Liver (tissue), 9 donors: ENCODE measurements around the gene NUDT17. TPM values are rescaled to one million over a fixed set of nuclear protein-coding genes. Genes with fewer than 3 reads are reported as not detected.

Source experiments
- DNase-seq: peaks from one replicate; pipeline ENCODE4 v3.0.0-alpha.2; 2017; ENCODE audit warnings: low spot score
- H3K27ac ChIP-seq, 2 donors: one replicate each; pipeline ENCODE4 v1.7.0; 2013; ENCODE audit warnings: inconsistent platforms in 2 of 2, low read length in 2 of 2, control low read depth in 1 of 2, low read depth in 1 of 2, mild to moderate bottlenecking in 1 of 2
- H3K27me3 ChIP-seq, 4 donors: one replicate each; pipeline versions ENCODE4 v1.6.1 to v1.7.0; 2013; ENCODE audit warnings: low read length in 3 of 4, inconsistent platforms in 1 of 4, mild to moderate bottlenecking in 1 of 4, moderate library complexity in 1 of 4; ENCODE audit not compliant: control insufficient read depth in 4 of 4, insufficient read depth in 4 of 4
- H3K36me3 ChIP-seq, 4 donors: one replicate each; pipeline versions ENCODE4 v1.6.1 to v1.7.0; 2013; ENCODE audit warnings: low read length in 3 of 4, mild to moderate bottlenecking in 3 of 4, low read depth in 1 of 4, moderate library complexity in 1 of 4; ENCODE audit not compliant: control insufficient read depth in 4 of 4, insufficient read depth in 3 of 4
- H3K4me1 ChIP-seq, 4 donors: one replicate each; pipeline versions ENCODE4 v1.6.1 to v1.7.0; 2013; ENCODE audit warnings: low read length in 3 of 4, mild to moderate bottlenecking in 3 of 4, moderate library complexity in 1 of 4; ENCODE audit not compliant: control insufficient read depth in 4 of 4, insufficient read depth in 4 of 4
- H3K4me3 ChIP-seq, 3 donors: one replicate each; pipeline versions ENCODE4 v1.6.1 to v1.7.0; 2013; ENCODE audit warnings: low read length in 3 of 3, control low read depth in 1 of 3, low read depth in 1 of 3, mild to moderate bottlenecking in 1 of 3
- H3K9ac ChIP-seq, 2 donors: one replicate each; pipeline ENCODE4 v1.7.0; 2013; ENCODE audit warnings: low read length in 2 of 2, mild to moderate bottlenecking in 2 of 2, moderate library complexity in 2 of 2, control low read depth in 1 of 2, low read depth in 1 of 2
- H3K9me3 ChIP-seq, 4 donors: one replicate each; pipeline versions ENCODE4 v1.6.1 to v1.7.0; 2013; ENCODE audit warnings: low read length in 3 of 4; ENCODE audit not compliant: control insufficient read depth in 4 of 4
- ATF3 ChIP-seq: IDR thresholded peaks from 2 replicates; pipeline ENCODE4 v1.6.1; 2016; ENCODE audit warnings: antibody characterized with exemption
- CTCF ChIP-seq: fragments of 150-350 bp; IDR thresholded peaks from 2 replicates; pipeline ENCODE4 v1.5.1; 2017; ENCODE audit warnings: improper control_type of control experiment, low read depth, low read length; ENCODE audit not compliant: missing input control
- EGR1 ChIP-seq, 2 donors: IDR thresholded peaks; 2 replicates each; pipeline ENCODE4 v1.6.1; 2016 to 2018; ENCODE audit warnings: antibody characterized with exemption in 2 of 2, low read depth in 2 of 2
- FOXA2 ChIP-seq: IDR thresholded peaks from 2 replicates; pipeline ENCODE4 v1.6.1; 2016; ENCODE audit warnings: antibody characterized with exemption
- GABPA ChIP-seq, 2 donors: IDR thresholded peaks in 1 of 2; conservative IDR thresholded peaks in 1 of 2; 2 replicates each; pipeline ENCODE4 v1.6.1; 2016; ENCODE audit warnings: antibody characterized with exemption in 2 of 2, mild to moderate bottlenecking in 1 of 2, moderate library complexity in 1 of 2
- HNF4G ChIP-seq: IDR thresholded peaks from 2 replicates; pipeline ENCODE4 v1.6.1; 2016; ENCODE audit warnings: antibody characterized with exemption
- NR2F2 ChIP-seq: IDR thresholded peaks from 2 replicates; pipeline ENCODE4 v1.6.1; 2016; ENCODE audit warnings: antibody characterized with exemption
- REST ChIP-seq: IDR thresholded peaks from 2 replicates; pipeline ENCODE4 v1.6.1; 2016; ENCODE audit warnings: antibody characterized with exemption, mild to moderate bottlenecking
- RXRA ChIP-seq, 2 donors: IDR thresholded peaks; 2 replicates each; pipeline ENCODE4 v1.6.1; 2017 to 2018; ENCODE audit warnings: antibody characterized with exemption in 2 of 2, mild to moderate bottlenecking in 1 of 2
- TAF1 ChIP-seq: conservative IDR thresholded peaks from 2 replicates; pipeline ENCODE4 v1.6.1; 2016; ENCODE audit warnings: antibody characterized with exemption, mild to moderate bottlenecking
- YY1 ChIP-seq: IDR thresholded peaks from 2 replicates; pipeline ENCODE4 v1.6.1; 2016; ENCODE audit warnings: antibody characterized with exemption, mild to moderate bottlenecking
- WGBS: extraction: QIAGEN DNeasy Blood & Tissue Kit; methylation state at CpG from one replicate; pipeline ENCODE4 v1.1.7; 2013; 5-methylcytosine and 5-hydroxymethylcytosine counted together
- polyA plus RNA-seq, 2 donors: library from polyadenylated mRNA; stranded (reverse) in 1 of 2; unstranded in 1 of 2; fragments of 200-250 nt in 1 of 2; fragments of >200 nt in 1 of 2; fragmentation: Nextera tagmentation in 1 of 2; extraction: Ambion mirVana in 1 of 2; gene quantifications; one replicate each; pipeline versions ENCODE4 v1.2.1 to v1.2.3, GENCODE V29; 2013 to 2015
- total RNA-seq, 2 donors: library from RNA; depleted of rRNA; stranded (reverse); fragments of >200 nt; gene quantifications; one replicate each; pipeline ENCODE4 v1.2.3, GENCODE V29; 2014
- donor health status: healthy.
- donor health status: healthy.
- donor health status: healthy.
- donor health status: healthy.
- donor health status: healthy.

Gene NUDT17
- total and polyA plus RNA-seq, 4 donors = 0.59 to 2.1 (median 1.0) TPM

GRCh38 chr1:145871994-145872924 lies 26.8 kb downstream of the NUDT17 start:
- Histone ChIP-seq H3K27ac (peak overlapping the region; percentile 29 to 58), H3K36me3 (no peaks in the 10 kb centered on the region), H3K27me3 (peaks cover 0 to 5% (median 0%) of the 10 kb centered on the region in 4 donors), H3K9me3 (no peaks in the 10 kb centered on the region), H3K9ac (peak overlapping the region; percentile 42 to 67), H3K4me1 (peaks cover 0 to 16% (median 10%) of the 10 kb centered on the region in 4 donors), H3K4me3 (peak overlapping the region; percentile 57 to 77 (median 65))
- no peak for TF ChIP-seq GABPA (IDR thresholded peaks at IDR 0.05 in 1 of 2, conservative IDR thresholded peaks at IDR 0.05 in 1 of 2)
- TF ChIP-seq HNF4G = no peak
- TF ChIP-seq CTCF = no peak
- no peak for TF ChIP-seq REST
- TF ChIP-seq RXRA (IDR thresholded peaks at IDR 0.05) = no peak
- TF ChIP-seq EGR1 (IDR thresholded peaks at IDR 0.05; ENCODE audit: low read depth in 2 of 2) = no peak
- no peak for TF ChIP-seq FOXA2
- no peak for TF ChIP-seq NR2F2
- TF ChIP-seq TAF1 = no peak
- WGBS = 15% methylated on average over 47 of the region's 47 CpGs
- DNase-seq = no peak

GRCh38 chr1:145874646-145875045 lies 29.2 kb downstream of the NUDT17 start:
- Histone ChIP-seq H3K27ac (no peak overlapping the region), H3K4me1 (peaks cover 0 to 16% (median 10%) of the 10 kb centered on the region in 4 donors), H3K4me3 (no peak overlapping the region), H3K27me3 (peaks cover 0 to 5% (median 0%) of the 10 kb centered on the region in 4 donors), H3K9ac (no peak overlapping the region), H3K36me3 (no peaks in the 10 kb centered on the region), H3K9me3 (no peaks in the 10 kb centered on the region)
- TF ChIP-seq ATF3 (no peak), YY1 (no peak)
- no peak for DNase-seq
- 95% methylated on average over 12 of the region's 12 CpGs for WGBS
